SIG-M5 treated with dmso at 0.1 percent for 504 hours (cell line): ENCODE data around the gene NDRG2.
"Not testable (repeated sequence)": the region's sequence is repeated elsewhere in the genome, so short reads cannot be mapped to it uniquely, and the experiment has no call there.

Source experiments
- DNase-seq: peaks from one replicate; lab custom pipeline; 2025; ENCODE audit not compliant: unreplicated experiment; lab: John Stamatoyannopoulos, UW

The NDRG2 gene

DNA sequence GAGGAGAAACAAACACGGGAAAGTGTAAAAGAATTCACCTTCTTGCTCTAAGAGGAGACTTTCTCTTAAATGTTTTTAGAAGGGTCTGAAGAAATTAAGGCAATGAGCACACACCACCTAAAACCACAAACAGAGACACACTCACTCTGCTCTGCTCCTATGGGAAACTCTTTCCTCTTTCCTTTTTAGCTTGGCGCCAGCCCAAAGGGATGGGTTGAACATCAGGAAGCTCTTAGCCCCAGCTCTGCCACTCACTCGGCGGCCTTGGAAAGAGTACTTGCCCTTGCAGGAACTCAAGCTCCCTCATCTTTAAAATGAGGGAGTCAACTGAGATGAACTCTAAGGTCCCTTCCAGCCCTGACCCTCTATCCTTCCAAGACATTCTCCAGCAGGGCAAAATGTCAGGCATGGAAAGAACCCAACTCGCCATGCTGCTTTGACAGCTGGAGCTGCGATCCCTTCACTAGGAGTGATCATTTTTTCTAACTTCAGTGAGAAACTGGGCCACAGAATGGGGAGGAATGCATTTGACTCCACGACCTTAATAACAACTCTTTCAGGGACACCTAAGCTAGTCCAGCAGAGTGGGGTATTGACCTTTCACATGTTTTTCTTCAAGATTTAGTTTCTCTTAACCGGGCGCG is 31.8 kb upstream of the NDRG2 start:
- no peak for DNase-seq

DNA sequence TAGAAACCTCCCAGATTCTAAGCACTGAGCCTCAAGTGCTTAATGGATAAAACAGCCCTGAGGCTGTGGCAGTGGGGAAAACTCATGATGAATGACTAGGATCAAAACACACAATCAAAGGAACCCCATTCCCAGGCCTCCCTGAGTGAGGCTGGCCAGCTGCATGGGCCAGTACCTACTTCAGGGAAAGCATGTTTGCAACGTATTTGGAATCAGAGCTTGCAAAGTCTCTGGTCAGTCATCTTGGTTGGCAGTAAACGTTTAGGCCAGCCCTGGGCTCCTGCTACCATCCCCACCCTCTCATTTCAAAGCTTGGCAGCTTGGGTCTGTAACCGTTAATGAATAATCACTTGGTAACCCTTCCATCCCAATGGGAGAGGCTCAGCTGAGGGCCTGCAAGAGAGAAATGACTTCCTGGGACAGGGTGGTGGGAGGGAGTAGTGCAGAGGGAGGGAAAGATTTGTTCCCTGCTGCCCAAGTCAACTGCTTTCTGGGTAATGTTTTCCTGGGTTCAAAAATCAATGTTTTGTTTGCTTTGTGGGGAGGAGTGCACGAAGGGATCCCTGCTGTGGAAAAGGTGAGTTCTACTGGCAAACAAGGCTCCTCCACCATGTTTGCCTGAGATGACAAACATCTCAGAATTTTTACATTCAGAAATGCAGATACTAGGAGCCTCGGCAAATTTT is 30.7 kb upstream of the NDRG2 start:
- no peak for DNase-seq

DNA sequence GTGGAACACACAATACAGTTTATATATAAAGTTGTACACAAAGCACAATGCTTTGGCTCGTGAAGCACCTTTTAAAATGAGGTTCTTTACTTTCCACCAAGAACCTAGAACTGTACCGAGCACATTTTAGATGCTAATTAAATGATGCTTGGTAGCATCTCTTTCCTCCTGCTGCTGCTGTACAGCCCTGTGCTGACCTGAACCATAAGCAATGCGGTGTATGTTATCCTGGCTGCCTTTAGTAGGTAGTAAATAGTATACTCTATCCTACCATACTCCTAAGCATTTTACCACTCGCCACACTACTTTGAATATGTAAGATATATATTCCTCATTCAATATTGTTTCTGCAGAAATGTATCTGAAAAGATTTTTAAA is 29.9 kb upstream of the NDRG2 start:
- DNase-seq: no peak

DNA sequence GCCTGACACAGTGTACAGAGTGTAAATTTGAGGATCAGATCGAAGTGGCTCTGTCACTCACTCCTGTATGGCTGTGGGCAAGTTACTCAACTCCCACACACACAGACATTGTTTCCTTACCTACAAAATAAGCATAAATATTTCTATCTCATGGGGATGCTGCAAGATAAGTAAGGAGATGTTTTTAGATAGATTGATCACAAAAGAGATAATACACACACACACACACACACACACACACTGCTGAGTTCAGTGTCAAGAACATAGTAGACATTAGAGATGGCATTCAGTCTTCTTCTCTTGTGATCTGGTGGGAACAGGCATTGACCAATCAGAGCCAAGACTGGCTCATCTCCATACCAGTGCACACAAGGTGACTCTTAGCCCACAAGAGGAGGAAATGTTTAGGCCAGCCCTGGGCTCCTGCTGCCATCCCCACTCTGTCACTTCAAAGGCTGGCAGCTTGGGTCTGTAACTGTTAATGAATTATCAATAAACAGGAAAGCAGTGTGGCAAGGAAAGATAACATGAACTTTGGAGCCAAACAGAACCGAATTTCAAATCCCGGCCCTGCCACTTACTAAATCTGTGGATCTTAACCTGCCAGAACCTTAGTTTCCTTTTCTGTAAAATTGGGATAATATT is 29.4 kb upstream of the NDRG2 start:
- DNase-seq: no peak

DNA sequence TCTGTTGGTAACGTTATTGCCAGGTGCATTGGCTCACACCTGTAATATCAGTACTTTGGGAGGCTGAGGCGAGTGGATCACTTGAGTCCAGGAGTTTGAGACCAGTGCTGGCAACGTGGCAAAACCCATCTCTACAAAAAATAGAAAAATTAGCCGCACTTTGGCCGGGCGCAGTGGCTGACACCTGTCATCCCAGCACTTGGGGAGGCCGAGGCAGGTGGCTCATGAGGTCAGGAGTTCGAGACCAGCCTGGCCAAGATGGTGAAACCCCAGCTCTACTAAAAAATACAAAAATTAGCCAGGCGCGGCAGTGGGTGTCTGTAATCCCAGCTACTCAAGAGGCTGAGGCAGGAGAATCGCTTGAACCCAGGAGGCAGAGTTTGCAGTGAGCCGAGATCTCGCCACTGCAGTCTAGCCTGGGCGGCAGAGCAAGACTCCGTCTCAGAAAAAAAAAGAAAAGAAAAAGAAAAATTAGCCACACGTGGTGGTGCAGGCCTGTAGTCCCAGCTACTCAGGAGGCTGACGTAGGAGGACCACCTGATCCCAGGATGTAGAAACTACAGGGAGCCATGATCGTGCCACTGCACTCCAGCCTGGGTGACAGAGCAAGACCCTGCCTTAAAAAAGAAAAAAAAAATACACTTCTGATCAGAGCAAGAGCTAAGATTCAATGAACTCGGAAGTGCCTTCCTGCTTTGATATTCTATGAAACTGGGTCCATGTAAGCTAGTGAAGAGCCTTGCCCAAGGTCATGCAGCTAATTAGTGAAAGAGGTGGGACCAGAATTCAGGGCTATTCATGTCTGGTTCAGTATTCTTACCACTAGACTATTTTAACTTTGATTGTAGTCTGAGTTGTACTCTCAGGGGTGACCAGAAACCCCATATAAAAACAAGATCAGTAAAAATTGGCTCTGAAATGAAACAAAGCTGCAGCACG is 28.6 kb upstream of the NDRG2 start:
- no peak for DNase-seq

DNA sequence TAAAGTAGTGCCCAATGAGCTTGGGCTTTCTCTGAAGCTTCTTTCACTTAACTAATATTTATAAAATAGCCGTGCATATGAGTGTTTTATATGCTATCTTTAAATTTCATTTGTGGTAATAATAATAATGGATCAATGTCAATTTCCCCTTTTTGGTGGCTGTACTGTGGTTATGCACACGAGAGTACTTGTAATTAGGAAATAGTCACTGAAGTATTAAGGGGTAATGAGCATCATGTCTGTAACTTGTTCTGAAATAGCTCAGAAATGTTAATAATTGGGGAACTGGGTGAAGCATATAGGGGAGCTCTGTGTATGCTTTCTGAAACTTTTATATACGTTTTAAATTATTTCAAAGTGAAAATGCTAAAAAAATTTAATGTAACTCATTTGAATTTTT is 25.7 kb upstream of the NDRG2 start:
- DNase-seq: no peak

DNA sequence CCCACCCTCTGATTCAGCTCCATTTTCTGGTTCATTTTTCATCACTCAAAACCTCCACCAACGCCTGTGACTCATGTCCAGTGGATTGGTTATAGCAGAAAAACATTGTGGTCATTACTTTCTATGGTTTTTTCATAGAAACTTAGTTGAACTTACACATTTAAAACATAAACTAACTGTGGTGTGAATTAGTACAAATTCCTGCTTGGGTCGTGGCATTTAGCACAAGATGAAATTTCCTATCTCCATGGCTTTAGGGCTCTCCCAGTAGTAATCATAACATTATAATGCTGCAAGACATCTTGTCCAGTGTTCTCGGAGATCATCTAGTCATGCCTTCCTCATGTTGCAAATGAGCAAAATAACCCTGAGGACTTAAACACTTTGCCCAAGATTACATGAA is 24.4 kb upstream of the NDRG2 start:
- DNase-seq: no peak

DNA sequence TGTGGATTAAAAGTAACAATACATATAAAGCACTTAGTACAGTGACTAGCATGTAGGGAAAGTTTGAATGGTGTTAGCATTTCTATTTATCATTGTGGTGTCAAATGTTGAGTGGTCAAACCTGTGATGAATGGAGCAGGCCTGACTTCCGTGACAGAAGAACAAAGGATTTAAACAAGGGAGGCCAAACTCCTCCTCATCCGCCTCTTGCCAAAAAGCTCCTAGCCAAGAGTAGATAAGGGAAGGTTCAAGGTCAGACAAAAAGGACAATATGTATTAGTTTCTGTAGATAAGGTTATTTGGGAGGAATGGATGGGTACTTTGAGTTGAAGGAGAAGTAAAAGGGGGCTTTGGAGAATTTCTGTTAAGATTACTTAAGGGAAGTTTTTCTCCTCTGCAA is 23.8 kb upstream of the NDRG2 start:
- DNase-seq: no peak

DNA sequence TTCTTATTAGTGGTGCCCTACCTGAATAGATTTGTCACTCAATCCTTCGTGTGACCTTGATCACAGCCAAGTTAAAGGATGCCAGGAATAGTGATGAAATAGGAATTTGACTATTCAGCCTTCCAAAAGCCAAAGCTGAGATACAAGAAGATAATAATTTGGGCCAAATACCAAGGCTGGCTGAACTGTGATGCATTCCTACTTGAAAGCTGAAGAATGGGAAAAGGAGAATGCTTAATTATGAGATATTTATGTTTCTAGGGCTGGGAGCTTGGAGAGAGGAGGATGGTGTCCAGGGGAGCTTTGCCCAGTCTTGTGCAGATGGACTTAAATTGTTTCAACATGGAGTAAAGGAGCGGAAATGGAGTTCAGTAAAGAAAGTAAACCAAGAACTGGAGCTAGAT is 22.5 kb upstream of the NDRG2 start:
- DNase-seq: no peak

DNA sequence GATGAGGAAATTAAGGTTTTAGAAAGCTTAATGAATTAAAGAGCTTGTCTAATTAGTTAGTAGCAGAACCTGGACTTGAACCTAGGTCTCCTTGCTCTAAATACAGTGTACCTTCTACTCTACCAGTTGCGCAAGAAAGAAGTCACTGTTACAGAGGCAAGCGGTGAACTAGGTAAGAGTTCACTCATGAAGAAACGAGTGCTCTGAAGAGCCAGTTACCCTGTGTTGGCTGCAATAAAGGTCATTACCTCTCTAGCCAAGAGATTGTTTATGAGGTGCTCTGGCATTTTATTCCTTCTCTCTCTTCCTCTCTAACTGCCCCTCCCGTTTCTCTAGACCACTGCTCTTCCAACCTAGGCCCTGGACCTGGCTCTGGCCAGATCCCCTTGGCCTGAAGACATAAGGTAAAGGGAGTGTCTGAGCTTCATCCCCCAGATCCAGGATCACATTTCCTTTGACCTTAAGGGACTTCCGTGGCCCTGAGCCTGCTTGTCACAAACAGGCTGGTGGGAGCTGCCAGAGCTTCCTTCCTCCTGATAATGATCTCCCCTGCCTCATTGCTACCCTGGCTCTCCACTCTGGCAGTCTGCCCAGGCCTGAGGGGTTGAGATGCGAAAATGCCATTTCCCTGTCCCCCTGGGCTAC is 19.2 kb upstream of the NDRG2 start:
- no peak for DNase-seq

DNA sequence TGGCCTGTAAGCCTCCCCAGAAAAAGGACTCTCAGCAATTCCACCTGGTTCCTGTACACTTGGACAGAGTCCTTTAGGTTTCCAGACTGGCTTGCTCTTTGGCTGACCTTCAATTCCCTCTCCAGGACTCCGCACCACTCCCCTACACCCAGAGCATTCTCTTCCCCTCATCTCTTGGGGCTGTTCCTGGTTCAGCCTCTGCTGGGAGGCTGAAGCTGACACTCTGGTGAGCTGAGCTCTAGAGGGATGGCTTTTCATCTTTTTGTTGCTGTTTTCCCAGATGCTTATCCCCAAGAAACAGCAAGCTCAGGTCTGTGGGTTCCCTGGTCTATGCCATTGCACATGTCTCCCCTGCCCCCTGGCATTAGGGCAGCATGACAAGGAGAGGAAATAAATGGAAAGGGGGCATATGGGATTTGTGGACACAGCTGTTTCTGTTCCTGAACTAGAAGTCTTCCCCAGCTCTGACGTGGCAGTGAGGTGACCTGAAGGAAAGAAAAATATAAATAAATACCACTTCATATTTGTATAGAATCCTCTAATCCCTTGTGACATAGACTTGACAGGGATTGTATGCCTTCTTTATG is 18.6 kb upstream of the NDRG2 start:
- DNase-seq: no peak

DNA sequence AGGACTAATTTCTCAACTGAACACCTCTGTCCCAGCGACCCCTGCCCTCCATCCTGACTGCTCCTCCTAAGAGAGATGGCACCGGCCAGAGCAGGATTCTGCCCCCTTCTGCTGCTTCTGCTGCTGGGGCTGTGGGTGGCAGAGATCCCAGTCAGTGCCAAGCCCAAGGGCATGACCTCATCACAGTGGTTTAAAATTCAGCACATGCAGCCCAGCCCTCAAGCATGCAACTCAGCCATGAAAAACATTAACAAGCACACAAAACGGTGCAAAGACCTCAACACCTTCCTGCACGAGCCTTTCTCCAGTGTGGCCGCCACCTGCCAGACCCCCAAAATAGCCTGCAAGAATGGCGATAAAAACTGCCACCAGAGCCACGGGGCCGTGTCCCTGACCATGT is 18.1 kb upstream of the NDRG2 start:
- no peak for DNase-seq

DNA sequence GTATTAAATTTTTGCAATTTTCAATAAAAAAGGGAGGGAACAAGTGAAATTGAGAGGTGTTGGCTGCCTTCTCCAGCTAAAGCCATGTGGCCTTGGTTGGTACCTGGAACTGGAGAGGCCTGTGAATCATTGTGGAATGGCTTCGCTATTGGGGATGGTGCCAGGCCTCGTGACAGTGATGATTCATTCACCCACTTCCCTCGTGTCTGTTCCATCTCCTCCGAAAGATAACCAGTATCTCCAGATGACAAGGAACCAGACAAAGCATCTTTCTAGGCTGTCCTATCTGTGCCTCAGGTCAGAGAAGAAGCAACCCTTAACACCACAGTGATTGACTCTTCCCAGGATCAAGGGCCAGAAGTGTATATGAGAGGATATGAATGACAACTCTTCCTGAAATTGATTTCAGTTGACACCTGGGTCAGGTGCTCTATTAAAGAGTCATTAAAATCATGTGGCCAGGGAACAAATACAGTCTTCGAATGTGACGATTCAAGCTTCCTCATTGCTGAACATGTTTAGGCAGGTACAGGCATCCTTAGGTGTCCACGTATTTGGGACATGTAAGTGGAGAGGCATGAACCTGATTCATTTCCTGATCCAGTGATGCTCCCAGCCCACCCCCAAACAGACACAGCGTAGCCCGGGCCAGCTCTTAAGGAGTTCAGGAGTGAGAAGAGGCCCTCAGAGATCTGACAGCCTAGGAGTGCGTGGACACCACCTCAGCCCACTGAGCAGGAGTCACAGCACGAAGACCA is 17.0 kb upstream of the NDRG2 start, which contains the start of gene RNASE7:
RNASE7 (plus strand) TSS at position 687 of the 758 bp plus-strand sequence. CDS start 631 bp downstream, outside the sequence.
- no peak for DNase-seq

DNA sequence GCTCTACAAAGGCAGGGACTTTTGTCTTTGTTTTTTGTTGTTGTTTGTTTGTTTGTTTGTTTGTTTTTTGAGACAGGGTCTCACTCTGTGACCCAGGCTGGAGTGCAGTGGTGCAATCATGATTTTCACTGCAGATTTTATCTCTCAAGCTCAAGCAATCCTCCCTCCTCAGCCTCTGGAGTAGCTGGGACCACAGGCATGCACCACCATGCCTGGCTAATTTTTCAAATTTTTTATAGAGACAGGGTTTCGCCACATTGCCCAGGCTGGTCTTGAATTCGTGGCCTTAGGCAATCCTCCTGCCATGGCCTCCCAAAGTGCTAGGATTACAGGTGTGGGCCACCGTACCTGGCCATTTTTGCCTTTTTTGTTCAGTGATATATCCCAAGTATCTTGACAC is 16.1 kb upstream of the NDRG2 start:
- DNase-seq: not testable (repeated sequence)

DNA sequence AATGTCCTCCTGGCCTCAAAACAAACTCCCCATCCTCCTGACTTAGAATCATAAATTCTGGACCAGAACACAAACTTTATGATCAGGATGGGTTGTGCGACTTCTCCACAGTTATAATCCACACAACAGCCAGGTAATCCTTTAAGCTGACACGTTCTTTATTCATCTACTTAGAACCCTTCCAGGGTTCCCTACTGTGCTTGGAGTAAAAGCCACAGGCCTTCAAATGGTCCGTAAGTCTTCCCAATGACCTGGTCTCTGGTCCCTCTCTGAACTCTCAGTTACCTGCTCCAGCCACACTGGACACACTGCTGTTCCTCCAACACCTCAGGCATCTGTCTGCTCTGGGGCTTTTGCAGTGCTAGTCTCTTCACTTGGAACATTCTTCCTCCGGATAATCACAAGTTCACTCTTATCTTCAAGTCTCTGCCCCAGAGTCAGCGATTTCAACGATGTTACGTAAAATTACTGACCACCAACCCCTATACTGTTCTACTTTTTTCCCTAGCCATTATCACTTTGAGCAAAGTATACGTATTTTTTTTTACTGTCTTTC is 15.6 kb upstream of the NDRG2 start:
- DNase-seq: no peak

DNA sequence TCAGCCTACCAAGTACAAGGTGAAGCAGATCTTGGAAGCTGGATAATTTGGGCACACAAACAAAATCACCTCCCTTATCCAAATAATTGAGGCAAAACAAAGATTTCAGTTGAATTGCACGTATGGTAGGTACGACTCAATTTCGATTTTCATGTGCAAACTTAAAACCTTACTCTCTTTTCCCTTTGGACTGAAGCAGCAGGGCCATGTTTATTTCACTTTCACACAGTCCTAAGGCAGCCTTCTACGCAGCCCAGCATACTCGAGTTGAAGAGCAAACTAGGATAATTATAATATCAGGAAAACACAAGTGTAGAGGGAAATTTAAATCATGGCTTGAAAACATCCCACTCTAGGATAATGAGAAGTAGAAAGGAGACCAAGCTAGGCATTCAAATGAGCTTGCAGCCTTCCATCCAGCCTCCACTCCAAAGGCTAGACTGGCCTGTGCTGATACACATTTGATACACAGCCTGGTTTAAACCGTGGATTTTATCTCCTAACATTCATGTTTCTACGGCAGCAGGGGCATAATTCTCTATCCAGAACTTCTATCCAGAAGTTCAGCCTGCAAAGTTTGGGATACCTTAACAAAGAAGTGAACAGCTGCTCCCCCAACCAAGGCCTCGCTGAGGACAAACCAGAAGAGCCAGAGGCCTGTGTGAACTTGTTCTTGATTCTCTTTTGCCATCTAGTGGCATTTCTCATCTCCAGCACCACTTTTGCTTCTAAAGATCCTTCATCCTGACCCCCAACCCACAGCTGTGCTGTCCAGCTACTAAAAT is 14.9 kb upstream of the NDRG2 start:
- peak; percentile 70 for DNase-seq

DNA sequence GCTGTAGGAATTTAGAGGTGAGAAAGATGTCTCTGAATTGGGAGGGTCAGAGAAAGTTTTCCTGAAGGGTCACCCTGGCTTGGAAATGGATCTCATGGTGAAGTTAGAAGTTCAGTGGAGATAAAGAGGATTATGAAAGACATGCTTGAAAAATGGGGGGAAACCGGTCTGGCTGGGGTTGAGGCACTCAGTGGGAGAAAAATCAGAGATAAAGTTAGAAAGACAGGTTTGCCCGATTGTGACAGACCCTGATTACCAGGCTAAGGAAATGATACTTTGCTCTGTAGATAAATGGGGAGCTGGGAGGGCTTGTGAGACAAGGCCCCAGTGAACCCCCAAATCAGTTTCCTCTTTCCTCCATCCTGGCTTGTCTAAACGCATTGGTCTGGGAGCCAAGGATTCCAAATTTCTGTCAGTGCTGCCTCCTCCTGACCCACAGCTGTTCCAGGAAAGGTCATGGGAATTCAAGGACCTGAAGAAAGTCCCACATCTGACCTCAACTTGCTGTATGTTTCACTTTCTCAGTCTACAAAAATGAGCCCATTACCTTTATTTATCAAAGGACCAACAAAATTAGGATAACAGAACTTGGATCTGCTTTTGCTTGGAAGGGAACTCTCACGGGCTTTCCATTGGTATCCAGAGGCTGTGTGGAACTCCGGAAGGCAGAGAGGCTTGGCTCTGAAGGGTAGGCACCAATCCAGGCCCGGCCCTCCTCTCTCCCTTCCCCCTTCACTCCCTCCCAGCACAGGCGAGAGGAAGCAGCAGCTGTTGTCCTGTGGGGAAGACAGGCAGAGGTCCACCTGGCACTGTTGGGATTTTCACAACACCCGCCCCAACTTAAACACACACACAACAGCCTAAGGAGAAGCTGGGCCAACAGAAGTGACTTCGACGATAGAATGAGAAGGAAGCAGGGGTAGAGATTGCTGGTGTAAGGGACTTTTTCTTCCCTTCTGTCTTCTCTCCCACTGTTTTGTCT is 13.9 kb upstream of the NDRG2 start:
- no peak for DNase-seq
